ENCODE measurements around the gene DISC1.

Gene DISC1

DNA sequence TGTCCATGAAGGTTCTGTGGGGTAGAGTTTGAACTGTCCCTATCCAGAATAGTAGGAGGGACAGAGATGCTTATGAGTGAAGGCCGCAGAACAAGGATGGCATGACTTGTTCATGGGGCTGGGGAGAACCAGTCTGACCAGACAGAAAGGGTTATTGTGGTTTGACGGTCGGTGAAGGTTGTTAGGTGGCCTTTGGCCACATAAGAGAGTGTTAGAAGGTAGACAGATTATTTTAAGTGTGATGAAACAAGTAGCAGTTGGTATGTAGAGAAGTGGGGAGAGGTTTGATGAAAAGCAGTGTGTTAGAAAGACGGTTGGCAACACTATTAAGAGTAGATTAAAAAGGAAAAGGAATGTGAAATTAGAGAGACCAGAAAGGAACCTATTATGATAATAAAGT lies 355.1 kb downstream of the DISC1 start:
- no peak for ATAC-seq
- TF ChIP-seq ZNF565 (CRISPR knock-in tag; conservative IDR thresholded peaks at IDR 0.05; ENCODE audit: low read depth), result no peak

DNA sequence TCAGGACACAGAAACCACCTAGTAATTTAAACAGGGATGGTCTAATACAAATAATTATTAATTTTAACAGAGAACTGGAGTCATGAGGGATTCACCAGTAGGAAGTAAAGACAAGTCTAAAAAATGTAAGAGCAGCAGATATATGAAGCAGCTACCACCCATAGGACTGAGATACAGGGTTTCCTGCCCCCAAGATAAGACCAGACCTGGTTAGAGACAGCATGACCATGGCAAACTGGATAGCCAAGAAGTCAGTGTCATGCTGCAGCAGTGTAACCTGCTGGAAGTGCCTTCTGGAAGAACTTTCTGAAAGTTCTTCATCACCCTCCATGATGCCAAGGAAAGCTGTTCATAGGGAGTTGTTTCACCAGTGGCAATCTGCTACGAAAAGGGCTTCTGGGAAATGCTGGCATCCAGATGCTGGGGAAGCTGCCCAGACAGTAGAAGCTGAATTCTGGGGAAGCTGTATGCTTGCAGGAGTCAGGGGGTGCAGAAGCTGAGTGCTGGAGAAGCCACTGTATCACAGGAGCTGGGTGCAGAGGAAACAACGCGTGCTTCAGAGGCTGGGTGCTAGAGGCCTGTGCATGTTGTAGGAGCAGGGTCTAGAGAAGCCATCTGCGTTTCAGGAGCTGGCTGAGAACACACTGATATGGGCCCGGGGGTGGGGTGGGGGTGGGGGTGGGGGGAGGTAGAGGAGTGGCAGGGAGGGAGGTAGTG lies 356.4 kb downstream of the DISC1 start:
- no peak for TF ChIP-seq ZFP30 (CRISPR knock-in tag; IDR thresholded peaks at IDR 0.05)
- no peak for TF ChIP-seq ZFP3 (CRISPR knock-in tag; IDR thresholded peaks at IDR 0.05)
- ATAC-seq, result no peak; the same call in 2 of the 3 replicates

DNA sequence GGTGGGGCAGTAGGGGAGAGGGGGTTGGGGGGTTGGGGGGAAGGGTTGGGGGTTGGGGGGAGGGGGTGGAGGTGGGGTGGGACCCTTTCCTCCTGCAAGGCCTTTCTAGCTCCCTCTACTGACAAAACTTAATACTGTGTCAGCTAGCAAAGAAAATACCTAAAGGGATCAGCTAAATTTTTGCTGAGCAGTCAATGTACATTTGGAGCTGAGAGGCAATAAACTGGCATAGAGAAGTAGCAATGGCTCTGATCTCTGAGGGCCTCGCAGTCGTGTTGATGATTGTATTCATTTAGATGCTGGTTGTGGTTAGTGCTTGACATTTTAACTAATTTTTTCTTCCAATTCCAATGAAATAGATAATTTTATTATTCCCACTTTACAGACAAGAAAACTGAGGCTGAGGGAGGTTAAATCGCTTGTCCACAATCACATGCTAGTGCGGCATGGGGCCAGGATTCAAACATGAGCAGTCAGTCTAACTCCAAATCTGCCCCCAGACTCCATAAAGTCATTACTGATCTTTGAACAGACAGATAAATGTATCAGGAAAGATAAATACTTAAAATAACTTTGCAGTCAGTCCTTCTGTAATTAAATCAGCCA lies 357.1 kb downstream of the DISC1 start:
- TF ChIP-seq, protein P1, sequence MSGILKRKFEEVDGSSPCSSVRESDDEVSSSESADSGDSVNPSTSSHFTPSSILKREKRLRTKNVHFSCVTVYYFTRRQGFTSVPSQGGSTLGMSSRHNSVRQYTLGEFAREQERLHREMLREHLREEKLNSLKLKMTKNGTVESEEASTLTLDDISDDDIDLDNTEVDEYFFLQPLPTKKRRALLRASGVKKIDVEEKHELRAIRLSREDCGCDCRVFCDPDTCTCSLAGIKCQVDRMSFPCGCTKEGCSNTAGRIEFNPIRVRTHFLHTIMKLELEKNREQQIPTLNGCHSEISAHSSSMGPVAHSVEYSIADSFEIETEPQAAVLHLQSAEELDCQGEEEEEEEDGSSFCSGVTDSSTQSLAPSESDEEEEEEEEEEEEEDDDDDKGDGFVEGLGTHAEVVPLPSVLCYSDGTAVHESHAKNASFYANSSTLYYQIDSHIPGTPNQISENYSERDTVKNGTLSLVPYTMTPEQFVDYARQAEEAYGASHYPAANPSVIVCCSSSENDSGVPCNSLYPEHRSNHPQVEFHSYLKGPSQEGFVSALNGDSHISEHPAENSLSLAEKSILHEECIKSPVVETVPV (CRISPR knock-in tag; IDR thresholded peaks at IDR 0.05), result no peak
- TF ChIP-seq, protein P2, sequence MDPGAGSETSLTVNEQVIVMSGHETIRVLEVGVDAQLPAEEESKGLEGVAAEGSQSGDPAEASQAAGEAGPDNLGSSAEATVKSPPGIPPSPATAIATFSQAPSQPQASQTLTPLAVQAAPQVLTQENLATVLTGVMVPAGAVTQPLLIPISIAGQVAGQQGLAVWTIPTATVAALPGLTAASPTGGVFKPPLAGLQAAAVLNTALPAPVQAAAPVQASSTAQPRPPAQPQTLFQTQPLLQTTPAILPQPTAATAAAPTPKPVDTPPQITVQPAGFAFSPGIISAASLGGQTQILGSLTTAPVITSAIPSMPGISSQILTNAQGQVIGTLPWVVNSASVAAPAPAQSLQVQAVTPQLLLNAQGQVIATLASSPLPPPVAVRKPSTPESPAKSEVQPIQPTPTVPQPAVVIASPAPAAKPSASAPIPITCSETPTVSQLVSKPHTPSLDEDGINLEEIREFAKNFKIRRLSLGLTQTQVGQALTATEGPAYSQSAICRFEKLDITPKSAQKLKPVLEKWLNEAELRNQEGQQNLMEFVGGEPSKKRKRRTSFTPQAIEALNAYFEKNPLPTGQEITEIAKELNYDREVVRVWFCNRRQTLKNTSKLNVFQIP (CRISPR knock-in tag; IDR thresholded peaks at IDR 0.05; ENCODE audit: borderline replicate concordance, low read depth), result no peak
- TF ChIP-seq BACH2 (CRISPR knock-in tag; IDR thresholded peaks at IDR 0.05; ENCODE audit: borderline replicate concordance) (no peak), TOX (CRISPR knock-in tag; IDR thresholded peaks at IDR 0.05; ENCODE audit: borderline replicate concordance) (no peak), CSDC2 (CRISPR knock-in tag; IDR thresholded peaks at IDR 0.05) (no peak), ZNF8 (CRISPR knock-in tag; IDR thresholded peaks at IDR 0.05) (no peak), ZC3H10 (CRISPR knock-in tag; IDR thresholded peaks at IDR 0.05) (no peak), ZNF565 (CRISPR knock-in tag; conservative IDR thresholded peaks at IDR 0.05; ENCODE audit: low read depth) (no peak), ARNTL (CRISPR knock-in tag; IDR thresholded peaks at IDR 0.05; ENCODE audit: borderline replicate concordance, low read depth) (no peak), RARB (CRISPR knock-in tag; IDR thresholded peaks at IDR 0.05) (no peak), SNAI2 (CRISPR knock-in tag; IDR thresholded peaks at IDR 0.05) (no peak), ISL1 (CRISPR knock-in tag; IDR thresholded peaks at IDR 0.05) (no peak), ESRRG (CRISPR knock-in tag; IDR thresholded peaks at IDR 0.05) (no peak), OSR1 (CRISPR knock-in tag; IDR thresholded peaks at IDR 0.05) (no peak), PPARA (CRISPR knock-in tag; IDR thresholded peaks at IDR 0.05; ENCODE audit: borderline replicate concordance) (no peak)
- TF ChIP-seq, protein P3, sequence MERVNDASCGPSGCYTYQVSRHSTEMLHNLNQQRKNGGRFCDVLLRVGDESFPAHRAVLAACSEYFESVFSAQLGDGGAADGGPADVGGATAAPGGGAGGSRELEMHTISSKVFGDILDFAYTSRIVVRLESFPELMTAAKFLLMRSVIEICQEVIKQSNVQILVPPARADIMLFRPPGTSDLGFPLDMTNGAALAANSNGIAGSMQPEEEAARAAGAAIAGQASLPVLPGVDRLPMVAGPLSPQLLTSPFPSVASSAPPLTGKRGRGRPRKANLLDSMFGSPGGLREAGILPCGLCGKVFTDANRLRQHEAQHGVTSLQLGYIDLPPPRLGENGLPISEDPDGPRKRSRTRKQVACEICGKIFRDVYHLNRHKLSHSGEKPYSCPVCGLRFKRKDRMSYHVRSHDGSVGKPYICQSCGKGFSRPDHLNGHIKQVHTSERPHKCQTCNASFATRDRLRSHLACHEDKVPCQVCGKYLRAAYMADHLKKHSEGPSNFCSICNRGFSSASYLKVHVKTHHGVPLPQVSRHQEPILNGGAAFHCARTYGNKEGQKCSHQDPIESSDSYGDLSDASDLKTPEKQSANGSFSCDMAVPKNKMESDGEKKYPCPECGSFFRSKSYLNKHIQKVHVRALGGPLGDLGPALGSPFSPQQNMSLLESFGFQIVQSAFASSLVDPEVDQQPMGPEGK (CRISPR knock-in tag; IDR thresholded peaks at IDR 0.05; ENCODE audit: borderline replicate concordance), result no peak
- TF ChIP-seq, protein P4, sequence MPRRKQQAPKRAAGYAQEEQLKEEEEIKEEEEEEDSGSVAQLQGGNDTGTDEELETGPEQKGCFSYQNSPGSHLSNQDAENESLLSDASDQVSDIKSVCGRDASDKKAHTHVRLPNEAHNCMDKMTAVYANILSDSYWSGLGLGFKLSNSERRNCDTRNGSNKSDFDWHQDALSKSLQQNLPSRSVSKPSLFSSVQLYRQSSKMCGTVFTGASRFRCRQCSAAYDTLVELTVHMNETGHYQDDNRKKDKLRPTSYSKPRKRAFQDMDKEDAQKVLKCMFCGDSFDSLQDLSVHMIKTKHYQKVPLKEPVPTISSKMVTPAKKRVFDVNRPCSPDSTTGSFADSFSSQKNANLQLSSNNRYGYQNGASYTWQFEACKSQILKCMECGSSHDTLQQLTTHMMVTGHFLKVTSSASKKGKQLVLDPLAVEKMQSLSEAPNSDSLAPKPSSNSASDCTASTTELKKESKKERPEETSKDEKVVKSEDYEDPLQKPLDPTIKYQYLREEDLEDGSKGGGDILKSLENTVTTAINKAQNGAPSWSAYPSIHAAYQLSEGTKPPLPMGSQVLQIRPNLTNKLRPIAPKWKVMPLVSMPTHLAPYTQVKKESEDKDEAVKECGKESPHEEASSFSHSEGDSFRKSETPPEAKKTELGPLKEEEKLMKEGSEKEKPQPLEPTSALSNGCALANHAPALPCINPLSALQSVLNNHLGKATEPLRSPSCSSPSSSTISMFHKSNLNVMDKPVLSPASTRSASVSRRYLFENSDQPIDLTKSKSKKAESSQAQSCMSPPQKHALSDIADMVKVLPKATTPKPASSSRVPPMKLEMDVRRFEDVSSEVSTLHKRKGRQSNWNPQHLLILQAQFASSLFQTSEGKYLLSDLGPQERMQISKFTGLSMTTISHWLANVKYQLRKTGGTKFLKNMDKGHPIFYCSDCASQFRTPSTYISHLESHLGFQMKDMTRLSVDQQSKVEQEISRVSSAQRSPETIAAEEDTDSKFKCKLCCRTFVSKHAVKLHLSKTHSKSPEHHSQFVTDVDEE (CRISPR knock-in tag; IDR thresholded peaks at IDR 0.05), result no peak
- 0 out of 3 replicates have a peak, but pooled peaks have one; percentile 26 for ATAC-seq

DNA sequence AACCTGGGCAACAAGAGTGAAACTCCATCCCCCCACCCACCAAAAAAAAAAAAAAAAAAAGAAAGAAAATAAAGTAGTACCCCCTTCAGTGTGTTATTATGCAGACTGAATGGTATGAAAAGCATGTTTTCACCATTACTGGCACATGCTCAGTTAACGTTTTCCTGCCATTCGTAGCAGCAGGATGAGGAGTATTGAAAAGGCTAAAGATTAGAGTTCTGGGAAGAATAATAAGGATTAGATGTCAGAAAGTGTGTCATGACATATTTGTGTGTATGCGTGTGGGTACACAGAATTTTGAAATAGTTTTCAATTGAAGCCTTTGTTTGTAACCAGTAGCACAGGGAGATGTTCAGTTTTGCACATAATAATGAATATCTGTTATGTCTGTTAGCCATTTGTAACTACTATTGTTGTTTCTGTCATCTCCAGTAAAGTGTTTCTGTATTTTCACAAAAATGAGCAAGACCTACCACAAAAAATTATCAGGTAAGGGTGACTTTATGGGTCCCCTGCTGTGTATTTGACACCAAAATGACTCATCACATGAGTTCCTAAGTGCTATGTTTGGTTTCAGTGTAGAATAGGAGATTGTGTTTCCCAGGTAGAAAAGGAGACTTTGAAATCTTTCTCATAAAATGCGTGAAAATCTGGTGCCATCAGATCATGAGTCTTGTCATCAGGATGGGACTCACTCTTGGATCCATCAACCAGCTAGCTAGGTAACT lies 358.9 kb downstream of the DISC1 start:
- ATAC-seq, result no peak
- TF ChIP-seq, protein P4 (CRISPR knock-in tag; IDR thresholded peaks at IDR 0.05), result no peak
- TF ChIP-seq ZNF70 (CRISPR knock-in tag; IDR thresholded peaks at IDR 0.05) (no peak), PPARA (CRISPR knock-in tag; IDR thresholded peaks at IDR 0.05; ENCODE audit: borderline replicate concordance) (no peak)
- TF ChIP-seq, protein P1 (CRISPR knock-in tag; IDR thresholded peaks at IDR 0.05), result no peak
- TF ChIP-seq, protein P3 (CRISPR knock-in tag; IDR thresholded peaks at IDR 0.05; ENCODE audit: borderline replicate concordance), result no peak
